ENCODE results near the gene MMADHC. TPM values are rescaled to one million over a fixed set of nuclear protein-coding genes. Genes with fewer than 3 reads are reported as not detected.

MMADHC gene
- polyA plus RNA-seq, 1 donor: 113 TPM

DNA sequence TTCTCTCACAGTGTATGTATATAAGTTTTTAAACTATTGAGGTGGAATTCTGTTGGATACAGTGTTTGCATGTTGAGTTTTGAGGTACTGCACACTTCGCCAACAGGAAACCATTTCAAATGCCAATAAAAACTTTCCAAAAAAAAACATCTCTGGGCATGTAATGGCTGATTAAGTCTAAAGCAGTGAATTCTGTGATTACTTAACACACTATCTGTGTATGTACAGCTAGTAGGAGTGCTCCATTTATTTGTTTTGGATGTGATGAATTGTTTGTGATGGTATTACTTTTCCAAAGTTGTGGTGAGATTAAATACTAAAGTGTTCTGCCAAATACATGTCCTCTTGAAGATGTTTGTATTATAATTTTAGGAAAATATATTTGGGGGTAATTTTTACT, 31.1 kb downstream of the MMADHC start:
- no peak for DNase-seq (ENCODE audit: low read depth)

- no peak for DNase-seq (ENCODE audit: low read depth)
Measured at GRCh38 chr2:149552830-149553229, 34.7 kb downstream of the MMADHC start.

DNA sequence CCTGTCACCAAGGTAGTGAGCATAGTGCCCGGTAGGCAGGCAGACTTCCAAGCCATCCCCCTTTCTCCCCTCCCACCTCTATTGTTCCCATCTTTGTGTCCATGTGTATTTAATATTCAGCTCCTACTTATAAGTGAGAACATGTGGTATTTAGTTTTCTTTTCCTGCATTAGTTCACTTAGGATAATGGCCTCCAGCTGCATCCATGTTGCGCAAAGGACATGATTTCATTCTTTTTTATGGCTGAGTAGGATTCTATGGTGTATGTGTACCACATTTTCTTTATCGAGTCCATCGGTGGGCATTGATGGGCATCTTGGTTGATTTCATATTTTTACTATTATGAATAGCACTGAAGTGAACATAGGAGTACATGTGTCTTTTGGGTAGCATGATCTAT, 35.3 kb downstream of the MMADHC start:
- no peak for DNase-seq (ENCODE audit: low read depth)

DNA sequence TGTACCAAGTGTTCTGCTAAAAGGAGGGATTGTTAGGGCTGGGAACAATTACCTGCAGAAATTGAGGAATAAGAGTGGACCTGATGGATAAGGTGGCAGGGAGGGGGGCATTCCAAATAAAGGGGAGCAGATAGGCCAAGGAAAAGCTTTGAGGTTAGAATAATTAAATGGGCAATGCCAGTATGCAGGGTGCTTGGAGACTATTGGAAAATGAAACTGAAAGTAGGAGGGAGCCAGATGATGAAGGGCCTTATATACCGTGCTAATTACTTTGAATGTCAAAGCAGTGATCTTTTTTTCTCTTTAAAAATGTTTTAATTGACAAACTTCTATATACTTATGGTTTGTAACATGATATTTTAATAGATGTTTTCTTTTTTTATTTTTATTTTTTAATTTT, 42.9 kb downstream of the MMADHC start:
- no peak for DNase-seq (ENCODE audit: low read depth)

GRCh38 chr2:149543845-149544244, 43.7 kb downstream of the MMADHC start:
- DNase-seq (ENCODE audit: low read depth): no peak

- no peak for DNase-seq (ENCODE audit: low read depth)
Measured at GRCh38 chr2:149540138-149540537, 47.4 kb downstream of the MMADHC start.

DNA sequence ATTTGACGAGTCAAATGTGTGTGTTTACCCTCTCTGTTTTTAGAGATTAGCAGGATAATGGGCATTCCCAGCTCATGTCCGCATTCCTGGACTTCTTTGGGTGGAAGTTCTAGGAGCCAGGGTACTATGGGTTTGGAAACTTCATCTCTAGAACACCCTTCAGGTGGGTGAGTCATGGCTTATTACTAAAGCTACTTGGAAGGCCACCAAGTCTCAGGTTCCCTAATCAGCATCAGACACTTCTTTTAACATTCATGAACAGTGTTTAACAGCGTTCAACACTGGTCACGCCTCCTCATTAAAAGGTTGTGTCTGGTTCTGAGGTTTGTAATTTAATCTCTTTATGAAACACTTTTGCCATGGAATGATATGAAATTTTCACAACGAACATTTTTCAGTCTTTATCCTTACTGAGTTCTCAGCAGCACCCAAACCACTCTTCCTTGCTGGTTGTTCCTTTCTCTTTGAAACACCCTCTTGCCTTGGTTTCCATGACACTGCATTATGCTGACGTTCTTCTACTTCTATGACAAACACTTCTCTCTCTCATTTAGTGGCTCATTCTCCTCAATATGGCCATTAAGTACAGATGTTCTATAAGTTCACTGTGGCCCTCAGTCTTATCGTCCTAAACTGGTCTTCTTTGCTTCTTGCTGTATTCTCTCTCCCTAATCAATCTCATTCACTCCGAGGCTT, 49.3 kb downstream of the MMADHC start:
- DNase-seq (ENCODE audit: low read depth): no peak

- DNase-seq (ENCODE audit: low read depth): no peak
Measured at GRCh38 chr2:149537092-149537726, 50.4 kb downstream of the MMADHC start.

GRCh38 chr2:149536649-149537048, 50.9 kb downstream of the MMADHC start:
- DNase-seq (ENCODE audit: low read depth): no peak

DNA sequence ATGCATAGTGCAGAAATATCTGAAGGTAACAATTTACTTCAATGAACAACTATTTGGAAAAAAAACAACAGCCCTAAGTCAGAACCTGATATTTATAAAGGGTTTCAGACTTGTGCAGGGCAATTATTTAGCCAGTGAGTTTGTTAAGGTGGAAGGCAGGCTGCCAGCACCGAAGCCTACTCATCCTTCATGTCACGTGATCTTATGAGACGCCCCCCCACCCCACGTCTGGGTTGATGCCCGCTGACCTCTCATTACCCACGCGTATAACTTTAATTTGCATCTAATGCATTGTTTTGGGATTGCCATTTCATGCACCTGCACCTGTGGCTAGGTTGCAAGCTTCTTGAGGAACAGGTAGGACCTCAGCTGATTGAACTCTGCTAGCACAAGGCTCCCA, 52.9 kb downstream of the MMADHC start:
- DNase-seq (ENCODE audit: low read depth): no peak

- DNase-seq (ENCODE audit: low read depth): no peak
Measured at GRCh38 chr2:149528983-149529382, 58.6 kb downstream of the MMADHC start.

GRCh38 chr2:149527998-149528755, 59.4 kb downstream of the MMADHC start:
- no peak for DNase-seq (ENCODE audit: low read depth)

- DNase-seq (ENCODE audit: low read depth): no peak
Measured at GRCh38 chr2:149526689-149527088, 60.9 kb downstream of the MMADHC start.

- no peak for DNase-seq (ENCODE audit: low read depth)
Measured at GRCh38 chr2:149525323-149525722, 62.3 kb downstream of the MMADHC start.
